Heart right ventricle (tissue), 16 donors: ENCODE data around the gene TEKT2. TPM values are rescaled to one million over a fixed set of nuclear protein-coding genes. Genes with fewer than 3 reads are reported as not detected.

Experiments
- ATAC-seq, 8 donors: fragments of 200-7000 bp; cut with Tn5 transposase; one replicate each; pipeline ENCODE4 v1.9.1; 2020; ENCODE audit warnings: mild to moderate bottlenecking in 8 of 8, moderate library complexity in 8 of 8, moderate number of reproducible peaks in 1 of 8
- DNase-seq, 2 donors: peaks; one replicate each; pipeline ENCODE4 v3.0.0-alpha.2; 2020
- H3K27ac ChIP-seq, 10 donors: fragments of 200-600 bp; sonication (generic) in 2 of 10; one replicate each; pipeline versions ENCODE4 v1.5.0 to v1.8.0; 2020 to 2022; ENCODE audit warnings: mild to moderate bottlenecking in 3 of 10
- H3K27me3 ChIP-seq, 7 donors: fragments of 200-600 bp; one replicate each; pipeline ENCODE4 v1.8.0; 2021 to 2022; ENCODE audit warnings: mild to moderate bottlenecking in 2 of 7
- H3K36me3 ChIP-seq, 9 donors: fragments of 200-600 bp; sonication (generic) in 1 of 9; one replicate each; pipeline versions ENCODE4 v1.5.0 to v1.8.0; 2020 to 2022; ENCODE audit warnings: mild to moderate bottlenecking in 2 of 9
- H3K4me1 ChIP-seq, 9 donors: fragments of 200-600 bp; sonication (generic) in 1 of 9; one replicate each; pipeline versions ENCODE4 v1.5.0 to v1.8.0; 2020 to 2022; ENCODE audit warnings: mild to moderate bottlenecking in 4 of 9
- H3K4me3 ChIP-seq, 10 donors: fragments of 200-600 bp; sonication (generic) in 2 of 10; one replicate each; pipeline versions ENCODE4 v1.5.0 to v1.8.0; 2020 to 2022; ENCODE audit warnings: mild to moderate bottlenecking in 7 of 10, moderate library complexity in 2 of 10
- H3K9me3 ChIP-seq, 11 donors: fragments of 200-600 bp in 10 of 11; sonication (generic) in 2 of 11; one replicate each; pipeline versions ENCODE4 v1.5.0 to v1.8.0; 2013 to 2022; ENCODE audit warnings: mild to moderate bottlenecking in 2 of 11, control low read depth in 1 of 11, moderate library complexity in 1 of 11
- WGBS, 2 donors: extraction: QIAGEN DNeasy Blood & Tissue Kit; methylation state at CpG; one replicate each; pipeline ENCODE4 v1.1.7; 2013; ENCODE audit warnings: inconsistent platforms in 1 of 2; 5-methylcytosine and 5-hydroxymethylcytosine counted together
- intact Hi-C, 10 donors: fragments of 100-400 bp; cut with DNase I; formaldehyde crosslinking; loops; one replicate each; pipeline versions ENCODE4 v1.11.1 to v1.14.2; 2022
- polyA plus RNA-seq, 2 donors: library from polyadenylated mRNA; stranded (reverse); fragments of 200-250 nt; gene quantifications; one replicate each; pipeline ENCODE4 v1.2.3, GENCODE V29; 2013
- total RNA-seq, 10 donors: library from RNA; stranded (reverse); fragmentation: NEBNext Ultra II Directional in 3 of 10; extraction: Animal tissue kit (Norgen Biotek cat#: 25700) in 3 of 10; gene quantifications; one replicate each; pipeline versions ENCODE4 v1.2.1 to v1.2.4, GENCODE V29; 2021 to 2023
- TF ChIP-seq, protein P1 (sequence below), 9 donors: fragments of 200-600 bp; sonication (generic) in 2 of 9; IDR thresholded peaks; one replicate each; pipeline versions ENCODE4 v1.5.0 to v1.8.0; 2021 to 2022; ENCODE audit warnings: antibody characterized with exemption in 9 of 9, mild to moderate bottlenecking in 5 of 9, moderate library complexity in 1 of 9
- donor health status: Arrhythmogenic right ventricular cardiomyopathy.
- donor health status: ischemic (EF 13 %, LVEDD 7.1; RV severe dilation, severe dysfunction).
- donor health status: healthy with polysubstance abuse.
- donor health status: DM: no; HTN: yes; CAD: no.
- donor health status: DM: no; HTN: no; CAD: no.
- donor health status: ischemic (EF 25% LVEDD 6.9; RV normal size, moderate dysfunction).
- donor health status: ischemic (EF 25% LVEDD 5.7; RV mildly dilated, moderate dysfunction).
- donor health status: healthy.
- donor health status: DM: yes; HTN: yes; CAD: no.
- donor health status: Ischemic cardiomyopathy.
- donor health status: ischemic (EF 35%, LVEDD 5.7; RV mildly dilated, moderate dysfunction).
- donor health status: nonischemic (EF 11% LVEDD 7.7; RV severe dilation, severe dysfunction).
- donor health status: DM: yes; HTN: yes; CAD: no.
- donor health status: PGD.
- donor health status: ischemic (EF 29% LVEDD 5.4; RV normal size, mild dysfunction).
- donor health status: nonischemic (EF 23%, LVEDD 6.1; RV moderate dilation, normal function).

TEKT2 gene
- total and polyA plus RNA-seq, 12 donors, result 0.06 TPM; not detected in 11

GRCh38 chr1:36115931-36116330, 32.0 kb downstream of the TEKT2 start:
- H3K27ac ChIP-seq, result no peak overlapping the region
- 69 to 72% methylated on average over 5 of the region's 5 CpGs for WGBS, 2 donors
- H3K4me3 ChIP-seq, result no peak overlapping the region
- no peaks in the 10 kb centered on the region for H3K36me3 ChIP-seq
- TF ChIP-seq, protein P1, sequence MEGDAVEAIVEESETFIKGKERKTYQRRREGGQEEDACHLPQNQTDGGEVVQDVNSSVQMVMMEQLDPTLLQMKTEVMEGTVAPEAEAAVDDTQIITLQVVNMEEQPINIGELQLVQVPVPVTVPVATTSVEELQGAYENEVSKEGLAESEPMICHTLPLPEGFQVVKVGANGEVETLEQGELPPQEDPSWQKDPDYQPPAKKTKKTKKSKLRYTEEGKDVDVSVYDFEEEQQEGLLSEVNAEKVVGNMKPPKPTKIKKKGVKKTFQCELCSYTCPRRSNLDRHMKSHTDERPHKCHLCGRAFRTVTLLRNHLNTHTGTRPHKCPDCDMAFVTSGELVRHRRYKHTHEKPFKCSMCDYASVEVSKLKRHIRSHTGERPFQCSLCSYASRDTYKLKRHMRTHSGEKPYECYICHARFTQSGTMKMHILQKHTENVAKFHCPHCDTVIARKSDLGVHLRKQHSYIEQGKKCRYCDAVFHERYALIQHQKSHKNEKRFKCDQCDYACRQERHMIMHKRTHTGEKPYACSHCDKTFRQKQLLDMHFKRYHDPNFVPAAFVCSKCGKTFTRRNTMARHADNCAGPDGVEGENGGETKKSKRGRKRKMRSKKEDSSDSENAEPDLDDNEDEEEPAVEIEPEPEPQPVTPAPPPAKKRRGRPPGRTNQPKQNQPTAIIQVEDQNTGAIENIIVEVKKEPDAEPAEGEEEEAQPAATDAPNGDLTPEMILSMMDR (IDR thresholded peaks at IDR 0.05), result no peak
- peaks cover 0 to 24% (median 0%) of the 10 kb centered on the region in 9 donors for H3K4me1 ChIP-seq
- H3K9me3 ChIP-seq, result no peaks in the 10 kb centered on the region
- intact Hi-C loops, result no loop called here
- no peak for DNase-seq
- H3K27me3 ChIP-seq, result no peaks in the 10 kb centered on the region
- ATAC-seq, result peak in 4 of 8 donors; percentile 8 to 38 (median 20)

DNA sequence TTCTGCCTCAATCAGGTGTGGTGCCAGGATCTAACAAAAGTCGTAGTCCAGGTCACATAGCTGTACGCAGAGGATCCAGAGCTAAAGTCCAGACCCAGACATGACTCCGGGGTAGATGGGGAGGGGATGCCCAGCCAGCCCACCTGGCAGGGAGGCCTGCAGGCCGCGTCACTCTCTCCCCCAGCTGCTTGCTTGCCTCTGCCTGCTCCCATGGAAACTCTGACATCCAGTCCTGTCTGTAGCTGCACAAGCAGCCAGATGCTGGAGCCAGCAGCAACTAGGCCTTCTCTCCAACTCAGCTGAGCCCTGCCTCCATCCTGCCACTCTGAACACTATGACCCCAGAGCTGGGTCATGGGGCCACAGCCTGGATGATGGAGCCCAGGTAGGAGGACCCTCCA, 33.0 kb downstream of the TEKT2 start:
- no peaks in the 10 kb centered on the region for H3K9me3 ChIP-seq
- intact Hi-C loops, result no loop called here
- H3K4me1 ChIP-seq, result peaks cover 0 to 25% (median 0%) of the 10 kb centered on the region in 9 donors
- H3K4me3 ChIP-seq, result no peak overlapping the region
- DNase-seq, result no peak
- H3K27ac ChIP-seq, result no peak overlapping the region
- 89% methylated on average over 5 of the region's 5 CpGs for WGBS, 2 donors
- ATAC-seq, result no peak
- no peaks in the 10 kb centered on the region for H3K27me3 ChIP-seq
- TF ChIP-seq, protein P1 (IDR thresholded peaks at IDR 0.05), result no peak
- H3K36me3 ChIP-seq, result no peaks in the 10 kb centered on the region

DNA sequence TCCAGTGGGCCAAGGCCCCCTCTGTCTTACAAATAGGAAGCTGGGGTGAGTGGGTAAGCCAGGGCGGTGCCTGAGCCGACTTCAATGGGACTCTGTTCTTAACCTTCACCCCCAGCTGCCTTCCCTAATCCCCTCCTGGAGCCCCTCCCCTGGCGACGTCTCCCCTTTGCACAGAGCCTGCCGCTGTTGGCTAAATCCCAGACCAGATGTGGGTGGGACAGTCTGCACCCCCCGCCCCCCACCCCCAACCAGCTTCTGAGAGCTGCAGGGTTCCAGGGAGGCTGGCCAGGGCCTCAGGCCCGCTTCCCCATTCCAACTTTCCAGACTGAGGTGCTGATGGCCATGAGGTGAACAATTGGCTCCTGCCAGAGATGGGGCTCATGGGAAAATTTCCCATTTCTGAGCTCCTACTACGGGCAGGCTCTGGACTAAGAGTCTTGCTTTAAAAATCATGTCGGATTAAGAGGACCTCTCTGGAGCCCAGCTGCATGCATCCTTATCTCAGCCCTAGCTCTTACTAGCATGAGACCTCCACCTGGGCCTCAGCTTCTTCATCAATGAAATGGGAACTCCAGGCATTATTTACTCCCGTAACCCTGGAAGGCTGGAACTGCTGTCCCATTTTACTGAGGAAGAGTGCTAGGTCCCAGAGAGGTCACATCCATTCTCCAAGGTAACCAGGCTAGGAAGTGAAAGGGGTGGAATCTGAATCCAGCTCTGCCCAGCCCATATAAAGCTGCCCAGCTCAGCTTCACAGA, 34.7 kb downstream of the TEKT2 start:
- no peak for DNase-seq
- ATAC-seq, result no peak
- H3K4me3 ChIP-seq, result no peak overlapping the region
- no peaks in the 10 kb centered on the region for H3K36me3 ChIP-seq
- no peak overlapping the region for H3K27ac ChIP-seq
- no peaks in the 10 kb centered on the region for H3K9me3 ChIP-seq
- WGBS, 2 donors, result 65 to 73% methylated on average over 10 of the region's 10 CpGs
- TF ChIP-seq, protein P1 (IDR thresholded peaks at IDR 0.05), result no peak
- H3K27me3 ChIP-seq, result peaks cover 0 to 9% (median 0%) of the 10 kb centered on the region in 7 donors
- peaks cover 0 to 40% (median 0%) of the 10 kb centered on the region in 9 donors for H3K4me1 ChIP-seq
- intact Hi-C loops, result no loop called here

- Histone ChIP-seq H3K4me1 (peaks cover 0 to 49% (median 0%) of the 10 kb centered on the region in 9 donors), H3K27ac (no peak overlapping the region), H3K36me3 (no peaks in the 10 kb centered on the region), H3K9me3 (no peaks in the 10 kb centered on the region), H3K4me3 (no peak overlapping the region), H3K27me3 (peaks cover 0 to 18% (median 0%) of the 10 kb centered on the region in 7 donors)
- TF ChIP-seq, protein P1 (IDR thresholded peaks at IDR 0.05), result no peak
- no peak for DNase-seq
- intact Hi-C loops, result no loop called here
- ATAC-seq, result no peak
- WGBS, 2 donors, result 47 to 50% methylated on average over 9 of the region's 9 CpGs
Observed at GRCh38 chr1:36119456-36119855, 35.6 kb downstream of the TEKT2 start.
